Stimulated activated CD4-positive, alpha-beta T cell treated with anti-CD3 and anti-CD28 coated beads, Interleukin-15, amount 100 ng/mL, for 24 hours (primary cell): ENCODE data around the gene CLTC.

Experiments
- DNase-seq: peaks from one replicate; pipeline ENCODE4 v3.0.0-alpha.2; 2020

CLTC gene

DNA sequence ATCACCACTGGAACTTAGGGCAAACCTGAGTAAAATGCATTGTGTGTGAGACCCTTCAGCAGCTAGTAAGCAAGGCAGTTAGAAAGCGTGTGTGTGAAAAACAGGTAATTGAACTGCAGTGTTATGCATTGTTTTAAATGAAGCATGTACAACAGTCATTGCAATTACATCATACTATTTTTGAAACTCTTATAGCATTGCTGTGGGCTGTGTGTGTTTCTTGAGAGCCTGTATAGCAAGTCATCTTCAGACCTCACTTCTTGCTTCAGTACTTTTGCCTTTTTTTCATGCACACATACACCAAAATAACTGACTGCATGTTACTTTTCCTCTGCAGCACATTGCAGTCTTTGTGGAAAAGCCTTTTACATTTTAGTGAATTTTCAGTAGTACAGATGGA, 68.3 kb downstream of the CLTC start:
- no peak for DNase-seq

DNA sequence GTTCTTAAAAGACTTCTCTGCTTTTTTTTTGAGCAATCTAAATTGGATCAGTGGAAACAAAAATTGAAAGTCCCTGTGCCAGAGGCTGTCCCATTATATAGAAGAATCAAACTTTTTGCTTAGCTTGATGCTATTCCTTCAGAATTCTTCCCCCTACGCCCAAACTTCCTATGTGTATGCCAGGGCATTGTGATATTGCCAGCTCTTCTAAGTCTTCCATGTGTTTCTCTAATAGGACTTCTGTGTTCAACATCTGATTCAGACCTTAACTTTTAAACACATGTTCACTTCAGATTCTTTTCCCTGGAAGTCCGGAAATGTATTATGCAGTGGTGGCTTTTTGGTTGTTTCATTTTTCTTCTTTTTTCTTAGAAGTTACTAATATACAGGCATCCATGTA, 68.8 kb downstream of the CLTC start:
- DNase-seq, result no peak

DNA sequence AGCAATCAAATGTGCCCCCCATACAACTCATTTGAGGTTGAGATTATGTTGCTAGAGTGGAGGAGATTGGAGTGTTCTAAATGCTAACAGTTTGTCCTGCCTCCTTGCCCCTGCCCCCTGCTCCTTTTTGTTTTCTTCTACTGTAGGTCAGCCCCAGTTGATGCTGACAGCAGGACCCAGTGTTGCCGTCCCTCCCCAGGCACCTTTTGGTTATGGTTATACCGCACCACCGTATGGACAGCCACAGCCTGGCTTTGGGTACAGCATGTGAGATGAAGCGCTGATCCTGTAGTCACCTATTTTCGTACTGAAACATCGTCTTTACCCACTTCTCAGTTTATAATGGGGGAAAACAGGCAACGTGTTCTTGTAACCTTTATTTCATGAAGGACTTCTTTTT, 73.9 kb downstream of the CLTC start:
- DNase-seq, result no peak

DNA sequence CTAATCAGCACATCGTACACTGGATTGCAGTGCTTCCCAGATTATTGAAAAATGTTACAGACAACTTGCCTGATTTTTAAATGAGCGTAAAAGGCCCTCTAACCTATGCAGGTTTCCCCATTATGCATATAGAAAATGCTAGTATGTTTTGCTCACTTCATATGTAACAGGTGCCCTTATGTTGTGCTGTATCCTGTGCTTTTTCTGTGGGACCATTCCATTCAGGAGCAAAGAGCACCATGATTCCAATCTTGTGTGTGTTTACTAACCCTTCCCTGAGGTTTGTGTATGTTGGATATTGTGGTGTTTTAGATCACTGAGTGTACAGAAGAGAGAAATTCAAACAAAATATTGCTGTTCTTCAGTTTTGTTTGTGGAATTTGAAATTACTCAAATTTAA, 74.6 kb downstream of the CLTC start:
- DNase-seq, result no peak

DNA sequence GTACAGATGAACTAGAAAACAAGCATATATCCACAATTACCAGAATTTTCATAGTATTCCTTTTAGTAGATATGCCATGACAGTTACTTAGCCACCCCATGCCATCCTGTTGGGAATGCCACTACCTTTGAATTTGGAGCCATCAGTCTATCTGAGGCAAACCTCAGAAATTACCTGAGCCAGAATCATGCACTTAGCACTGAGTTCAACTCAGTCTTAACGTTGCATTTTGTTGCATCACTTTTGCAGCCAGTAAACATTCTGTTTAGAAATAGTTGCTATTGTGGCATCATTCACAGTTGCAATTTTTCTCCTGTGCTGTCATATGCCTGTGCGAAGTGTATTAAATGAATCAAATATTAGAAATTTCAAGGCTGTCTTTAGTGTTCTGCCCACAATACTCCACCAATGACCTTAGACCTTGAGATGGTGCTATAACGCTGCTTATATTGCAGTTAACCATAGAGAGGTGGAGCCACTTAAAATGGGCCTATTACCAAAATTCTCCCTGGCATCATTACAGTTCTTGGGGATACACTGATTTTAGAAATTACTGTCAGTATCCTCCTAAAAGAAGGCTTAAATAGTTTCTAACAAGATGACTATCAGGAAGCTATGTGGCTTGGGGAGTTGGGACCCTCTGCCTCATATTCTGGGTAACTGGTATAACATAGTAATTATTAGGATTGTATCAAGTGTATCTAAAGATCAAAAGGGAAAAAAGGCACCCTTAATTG, 76.4 kb downstream of the CLTC start:
- no peak for DNase-seq

DNA sequence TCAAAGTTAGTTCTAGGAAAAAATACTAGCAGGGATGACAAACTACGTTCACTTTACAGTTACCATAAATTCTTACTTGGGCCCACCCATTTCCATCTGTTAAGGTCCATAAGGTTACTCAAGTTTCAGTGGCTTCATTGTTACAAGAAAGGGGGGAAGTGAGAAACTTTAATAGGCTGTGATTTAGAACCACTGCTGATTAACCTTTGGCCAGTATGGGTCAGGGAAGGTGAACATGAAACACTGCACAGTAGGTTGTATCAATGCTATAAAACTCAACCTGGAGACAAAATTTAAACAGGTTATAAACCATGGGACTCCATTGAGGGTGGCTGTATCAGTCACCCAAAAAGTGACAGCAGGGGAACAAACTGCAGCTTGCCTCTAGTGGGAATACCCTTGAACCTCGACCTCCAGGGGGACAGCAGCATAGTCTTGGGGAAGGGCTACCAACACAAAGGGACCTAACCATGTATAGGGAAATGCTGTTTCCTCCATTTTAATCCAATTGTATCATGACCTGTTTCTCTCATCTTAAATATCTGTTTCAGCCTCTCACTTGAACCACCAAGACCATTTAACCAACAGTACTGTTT, 77.1 kb downstream of the CLTC start:
- DNase-seq, result no peak

DNA sequence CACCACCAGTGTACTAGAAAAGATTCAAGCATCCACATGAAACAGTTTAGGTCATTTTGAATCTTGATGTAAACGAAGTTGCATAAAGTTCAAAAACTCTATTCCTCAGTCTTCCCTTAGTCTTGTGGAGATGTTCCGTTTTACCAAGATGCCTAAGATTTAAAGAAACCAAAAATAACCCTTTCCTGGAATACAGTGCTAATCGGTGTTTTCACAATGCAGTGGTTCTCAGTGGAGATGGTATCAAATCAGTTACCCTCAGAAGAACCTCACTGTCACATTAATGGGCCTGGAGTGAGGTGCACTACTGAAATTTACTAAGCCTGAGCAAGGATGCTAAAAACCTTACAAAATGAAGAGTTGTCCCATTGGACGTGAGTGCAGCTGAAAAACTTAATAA, 78.4 kb downstream of the CLTC start:
- no peak for DNase-seq

DNA sequence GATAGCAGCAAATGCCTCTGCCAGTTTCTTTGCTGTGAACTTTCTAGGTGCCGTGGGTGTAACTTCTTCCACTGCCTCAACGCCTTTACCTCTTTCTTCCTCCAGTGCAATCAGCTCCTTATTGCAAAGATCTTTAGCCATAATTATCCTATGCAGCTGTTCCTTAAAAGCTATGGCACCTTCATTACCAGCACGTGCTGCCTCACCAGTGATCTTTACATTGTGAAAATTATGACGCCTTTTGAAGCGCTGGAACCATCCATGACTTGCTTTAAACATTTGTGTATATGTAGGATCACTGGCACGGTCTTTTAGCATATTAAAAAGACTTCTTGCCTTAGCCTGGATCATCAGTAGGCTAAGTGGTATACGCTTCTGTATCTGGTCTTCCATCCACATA, 79.5 kb downstream of the CLTC start:
- DNase-seq, result no peak

DNA sequence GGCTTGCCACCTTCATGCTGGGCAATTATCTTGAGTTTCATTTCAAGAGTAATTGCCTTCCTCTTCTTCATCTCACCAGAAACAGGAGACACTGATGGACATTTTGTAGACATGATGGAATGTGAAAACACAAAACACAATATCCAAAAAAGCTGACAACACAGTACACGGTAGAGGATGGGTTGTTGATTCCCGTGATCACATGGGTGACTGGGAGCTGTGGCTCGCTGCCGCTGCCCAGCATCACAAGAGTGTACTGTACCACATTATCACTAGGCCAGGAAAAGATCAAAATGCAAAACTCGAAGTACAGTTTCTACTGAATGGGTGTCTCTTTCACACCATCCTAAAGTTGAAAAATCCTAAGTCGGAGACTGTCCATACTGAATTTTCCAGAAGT, 80.1 kb downstream of the CLTC start:
- DNase-seq, result no peak

DNA sequence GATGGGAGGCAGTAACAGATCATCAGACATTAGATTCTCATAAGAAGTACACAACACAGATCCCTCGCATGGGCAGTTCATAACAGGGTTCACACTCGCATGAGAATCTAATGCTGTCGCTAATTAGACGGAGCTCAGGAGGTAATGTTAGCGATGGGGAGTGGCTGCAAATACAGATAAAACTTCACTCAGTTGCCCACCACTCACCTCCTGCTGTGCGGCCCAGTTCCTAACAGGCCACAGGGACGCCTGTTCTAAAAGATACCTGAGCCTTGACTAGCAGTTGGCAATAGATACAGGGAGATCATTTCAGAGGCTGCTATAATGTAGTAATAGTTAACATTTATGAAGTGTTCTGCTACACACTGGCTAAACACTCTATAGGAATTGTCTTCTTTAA, 82.6 kb downstream of the CLTC start:
- no peak for DNase-seq

DNA sequence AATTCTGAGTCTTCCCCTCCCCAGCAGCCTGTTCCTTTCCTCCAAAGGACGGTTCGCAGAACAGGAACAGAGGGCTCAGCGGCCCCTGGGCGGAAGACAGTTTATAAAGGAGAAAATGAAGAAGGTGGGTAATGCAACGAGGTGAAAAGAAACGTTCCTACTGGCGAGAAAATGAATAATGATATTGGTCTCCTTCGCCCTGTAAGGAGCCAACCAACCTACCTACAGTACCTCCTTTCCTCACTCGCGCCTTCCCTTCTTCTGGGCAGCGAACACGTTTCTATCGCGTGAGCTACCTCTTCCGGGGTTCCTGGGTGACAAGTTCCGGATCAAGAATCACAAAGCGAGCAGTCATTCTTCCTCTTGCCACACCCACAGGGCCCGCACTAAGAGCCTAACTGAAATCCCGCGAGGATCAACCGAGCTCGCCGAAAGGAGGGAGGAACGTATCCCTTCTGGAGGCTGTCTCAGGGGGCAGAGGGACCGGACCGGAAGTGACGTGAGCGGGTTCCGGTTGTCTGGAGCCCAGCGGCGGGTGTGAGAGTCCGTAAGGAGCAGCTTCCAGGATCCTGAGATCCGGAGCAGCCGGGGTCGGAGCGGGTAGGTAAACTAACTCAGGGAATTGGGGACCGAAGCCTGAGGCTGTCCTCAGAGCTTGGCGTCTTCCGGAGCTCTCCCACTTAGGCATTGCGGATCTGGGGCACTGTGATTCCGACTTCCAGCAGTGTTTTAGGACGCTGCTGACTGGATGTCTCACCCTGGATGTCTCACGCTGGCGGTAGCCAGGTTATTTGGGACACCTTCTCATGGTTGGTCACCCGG, 87.7 kb downstream of the CLTC start, which contains the start of the genes PTRH2 and VMP1:
TSS of gene PTRH2 (minus strand) at position 282 of the 822 bp plus-strand sequence. CDS start 9,452 bp downstream, outside the sequence.
TSS of gene VMP1 (plus strand) at position 506 of the 822 bp plus-strand sequence. CDS start 23,793 bp downstream, outside the sequence.
- DNase-seq, result peak; percentile 97

DNA sequence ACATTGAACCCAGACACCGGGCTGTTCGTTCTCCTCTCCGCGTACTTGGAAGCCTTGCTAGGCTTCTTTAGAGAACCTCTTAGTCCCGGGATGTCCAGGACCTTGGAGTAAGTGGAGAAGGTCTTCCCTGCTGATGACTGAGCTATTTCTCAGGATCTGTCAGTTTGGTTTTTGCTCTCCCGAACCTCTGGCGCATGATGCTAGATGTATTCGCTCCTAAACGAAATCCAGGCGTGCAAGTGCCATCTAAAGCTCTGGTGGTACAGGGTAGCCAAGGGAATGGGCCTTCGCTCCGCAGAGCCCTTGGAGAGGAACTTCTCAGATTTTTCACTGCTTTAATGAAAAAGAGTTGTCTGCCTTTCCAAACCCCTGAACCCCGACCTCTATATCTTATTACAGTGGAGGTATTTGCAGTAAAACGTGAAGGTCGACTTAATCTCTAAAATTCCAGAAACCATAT, 88.3 kb downstream of the CLTC start:
- DNase-seq, result no peak

DNA sequence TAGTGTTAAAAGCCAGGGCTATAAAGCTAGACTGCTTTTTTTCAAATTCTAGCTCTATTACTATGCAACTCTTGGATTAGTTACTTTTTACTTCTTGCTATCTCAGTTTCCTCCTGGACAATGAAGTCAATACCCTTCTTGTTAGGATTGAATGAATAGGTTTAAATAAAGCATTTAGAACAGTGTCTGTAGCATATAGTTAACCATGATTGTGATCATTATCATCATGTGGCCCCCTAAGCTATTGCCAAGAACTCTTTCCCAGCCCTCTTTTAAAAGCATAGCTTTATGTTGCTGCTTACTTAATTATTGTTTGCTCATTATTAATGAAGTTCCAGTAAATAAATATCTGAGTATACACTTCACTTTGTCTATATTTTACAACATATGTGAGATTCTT, 92.2 kb downstream of the CLTC start:
- no peak for DNase-seq

DNA sequence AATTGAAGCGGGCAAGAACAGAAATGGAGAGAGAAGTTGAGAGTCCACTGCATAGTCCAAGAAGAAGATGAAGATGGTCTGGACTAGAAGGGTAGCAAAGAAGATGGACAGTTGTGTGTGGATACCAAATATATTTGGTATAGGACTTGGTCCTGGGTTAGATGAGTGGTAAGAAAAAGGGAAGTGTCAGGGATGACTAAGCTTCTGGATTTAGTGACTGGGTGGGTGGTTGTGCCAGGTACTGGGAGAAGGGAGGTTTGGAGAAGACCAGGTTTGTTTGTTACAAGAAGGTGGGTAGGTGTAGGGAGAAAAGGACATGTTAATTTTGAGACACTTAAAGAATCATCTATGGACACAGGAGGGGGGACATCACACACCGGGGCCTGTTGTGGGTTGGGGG, 93.2 kb downstream of the CLTC start:
- DNase-seq, result no peak

DNA sequence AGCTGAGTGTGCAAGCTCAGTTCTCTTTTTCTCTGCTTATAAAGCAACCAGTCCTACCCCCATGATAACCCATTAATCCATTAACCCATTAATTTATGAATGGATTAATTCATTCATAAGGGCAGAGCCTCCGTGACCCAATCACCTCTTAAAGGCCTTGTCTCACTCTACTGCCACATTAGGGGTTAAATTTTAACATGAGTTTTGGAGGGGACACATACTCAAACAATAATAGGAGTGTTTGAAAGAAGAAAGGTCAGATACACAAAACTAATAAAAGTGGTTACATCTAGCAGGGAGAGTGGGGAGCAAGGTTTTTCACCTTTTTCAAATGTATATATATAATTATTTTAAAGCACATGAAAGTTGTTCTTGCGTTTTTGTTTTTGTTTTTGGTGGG, 94.6 kb downstream of the CLTC start:
- no peak for DNase-seq

DNA sequence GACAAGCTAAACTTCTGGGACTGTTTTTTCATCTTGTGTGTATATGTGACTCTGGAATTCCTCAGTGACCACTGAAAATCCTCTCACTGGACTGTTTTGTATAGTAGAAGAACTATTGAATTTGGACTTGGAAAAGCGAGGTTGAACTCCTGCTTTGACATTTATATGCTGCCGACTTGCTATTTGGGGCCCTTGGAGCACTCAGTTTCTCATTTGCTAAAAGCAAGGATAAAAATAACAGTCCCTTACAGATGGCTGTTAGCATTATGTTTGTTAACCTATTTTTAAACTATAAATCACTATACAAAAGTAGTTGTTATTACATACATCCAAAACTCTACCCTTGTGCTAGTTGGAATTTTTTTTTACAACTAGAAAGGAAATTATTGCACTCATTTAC, 96.7 kb downstream of the CLTC start:
- no peak for DNase-seq

DNA sequence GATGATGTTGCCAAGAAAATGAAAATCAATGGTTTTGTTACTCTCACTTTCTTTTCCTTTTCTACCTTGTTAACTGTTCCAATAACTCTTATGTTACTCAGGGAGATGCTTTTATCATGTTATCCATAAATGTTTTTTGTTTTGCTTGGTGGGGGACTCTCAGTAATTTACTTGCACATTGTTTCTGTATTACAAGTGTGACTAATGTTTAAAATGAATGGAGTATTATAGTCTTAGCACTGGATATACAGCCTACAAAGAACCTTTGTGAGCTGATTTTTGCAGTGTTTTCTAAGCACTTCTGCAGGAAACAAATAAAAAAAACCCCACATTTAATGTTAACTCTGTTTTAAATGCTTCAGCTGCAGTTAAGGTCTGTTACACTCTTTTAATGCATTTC, 99.8 kb downstream of the CLTC start:
- no peak for DNase-seq

DNA sequence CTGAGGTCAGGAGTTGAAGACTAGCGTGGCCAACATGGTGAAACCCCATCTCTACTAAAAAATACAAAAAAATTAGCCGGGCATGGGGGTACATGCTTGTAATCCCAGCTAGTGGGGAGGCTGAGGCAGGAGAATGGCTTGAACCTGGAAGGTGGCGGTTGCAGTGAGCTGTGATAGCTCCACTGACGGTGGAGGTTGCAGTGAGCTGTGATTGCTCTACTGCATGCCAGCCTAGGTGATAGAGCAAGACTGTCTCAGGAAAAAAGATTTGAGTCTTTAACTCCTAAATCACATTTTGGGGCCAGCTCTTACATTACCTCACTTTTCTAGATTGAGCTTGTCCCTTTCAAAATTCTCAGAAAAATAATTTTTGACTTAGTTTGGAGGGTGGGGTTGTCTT, 102.9 kb downstream of the CLTC start:
- no peak for DNase-seq

DNA sequence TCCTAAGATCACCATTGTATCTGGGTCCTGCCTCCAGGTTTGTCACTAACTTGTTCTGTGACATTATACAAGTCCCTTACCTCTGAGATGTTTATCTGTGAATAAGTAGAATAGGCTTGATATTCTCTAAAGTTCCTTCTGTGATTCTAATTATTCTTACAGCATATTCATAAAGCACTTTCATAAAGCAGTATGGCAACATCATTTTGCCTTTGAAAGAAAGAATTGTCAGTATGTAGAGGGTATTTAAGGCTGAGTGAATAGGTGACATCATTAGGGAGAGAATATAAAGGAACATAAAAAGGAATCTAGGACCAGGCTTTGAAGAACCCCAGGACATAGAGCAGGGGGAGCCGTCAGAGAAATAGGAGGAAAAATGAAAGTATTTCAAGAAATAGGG, 103.3 kb downstream of the CLTC start:
- DNase-seq, result no peak

DNA sequence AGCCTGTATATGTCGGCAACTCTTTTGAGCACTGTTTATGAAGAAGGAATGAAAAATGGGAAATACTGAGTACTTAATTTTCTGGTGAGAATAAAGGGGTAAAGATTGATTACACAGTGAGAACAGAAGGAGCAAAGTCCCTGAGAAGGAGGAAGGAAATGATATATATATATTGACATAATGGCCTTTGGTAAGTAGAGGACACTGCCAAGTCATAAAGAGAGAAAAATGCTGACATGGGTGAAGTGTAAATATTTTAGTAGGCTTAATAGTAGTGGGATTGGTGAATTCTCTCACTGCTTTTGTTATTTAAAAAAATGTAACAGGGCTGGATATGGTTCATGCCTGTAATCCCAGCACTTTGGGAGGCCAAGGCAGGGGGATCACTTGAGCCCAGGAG, 103.9 kb downstream of the CLTC start:
- no peak for DNase-seq

DNA sequence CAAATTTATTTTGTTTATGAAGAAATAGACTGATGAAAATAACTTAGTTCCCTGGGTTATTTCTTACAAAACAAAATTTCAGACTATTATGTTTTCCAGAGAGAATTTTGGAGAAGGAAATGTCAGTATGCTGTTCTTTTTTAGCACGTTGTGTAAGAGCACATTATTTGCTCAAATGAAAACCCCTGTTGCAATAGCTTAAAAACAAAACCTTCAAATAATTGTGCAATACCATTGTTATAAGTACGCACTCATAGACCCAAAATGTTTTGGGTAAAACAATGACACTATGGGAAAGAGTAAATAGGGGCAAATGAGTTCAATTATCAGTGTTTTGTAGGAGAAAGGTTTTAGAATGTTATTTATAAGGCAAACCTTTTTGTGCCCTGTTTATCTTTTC, 106.0 kb downstream of the CLTC start:
- DNase-seq, result no peak

DNA sequence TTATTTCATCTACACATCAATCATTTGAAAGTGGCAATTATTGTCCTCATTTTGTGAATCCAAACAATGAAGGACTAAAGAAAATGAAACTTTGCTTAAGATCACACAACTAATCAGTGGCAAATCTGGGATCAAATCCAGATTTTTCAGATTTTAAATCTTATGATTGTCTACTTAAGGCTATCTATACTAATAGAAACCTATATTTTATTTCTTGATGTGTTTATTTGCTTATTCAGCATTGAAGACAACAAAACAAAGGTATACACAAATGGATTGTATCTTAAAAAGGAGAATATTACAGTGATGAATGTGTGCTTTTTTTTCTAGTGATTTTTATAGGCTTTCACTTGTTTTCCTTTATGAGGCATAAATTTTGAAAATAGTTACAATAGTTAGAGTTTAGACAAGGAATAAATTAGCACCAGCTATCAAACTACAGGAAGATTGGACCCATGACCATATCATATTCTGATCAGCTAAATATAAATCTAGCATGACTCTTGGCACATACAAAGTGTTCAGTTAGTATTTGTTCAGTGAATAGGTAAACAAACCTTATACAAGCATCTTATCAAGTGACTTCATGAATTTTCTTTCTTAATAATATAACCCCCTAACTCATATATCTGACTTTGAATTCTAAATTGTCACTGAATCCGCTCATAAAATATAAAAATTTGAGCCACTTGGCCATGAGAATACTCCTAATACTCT, 108.3 kb downstream of the CLTC start:
- DNase-seq, result no peak

DNA sequence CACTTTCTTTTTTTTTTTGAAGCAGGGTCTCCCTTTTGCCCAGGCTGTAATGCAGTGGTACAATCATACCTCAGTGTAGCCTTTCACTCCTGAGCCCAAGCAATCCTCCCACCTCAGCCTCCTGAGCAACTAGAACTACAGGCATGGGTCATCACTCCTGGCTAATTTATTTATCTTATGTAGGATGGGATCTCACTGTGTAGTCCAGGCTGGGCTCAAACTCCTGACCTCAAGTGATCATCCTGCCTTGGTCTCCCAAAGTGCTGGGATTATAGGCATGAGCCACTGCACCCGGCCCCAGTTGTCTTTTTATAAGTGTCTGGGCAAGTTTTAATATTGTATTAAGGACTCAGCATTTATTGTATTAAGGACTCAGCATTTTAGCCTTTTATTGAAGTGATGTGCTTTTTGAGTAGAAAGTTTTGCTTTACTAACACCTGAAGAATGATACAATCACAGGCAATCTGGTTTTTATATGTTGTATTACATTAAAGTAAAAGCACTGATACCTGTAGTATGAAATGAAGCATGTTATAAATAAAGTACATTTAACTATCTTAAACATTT, 110.7 kb downstream of the CLTC start:
- no peak for DNase-seq
